H1 (cell line): Measurements from ENCODE around the gene PHGDH. TPM values are rescaled to one million over a fixed set of nuclear protein-coding genes. Genes with fewer than 3 reads are reported as not detected.
A peak's percentile ranks its signal among the peaks of the same experiment; 100 is the strongest.

Experiments
- CTCF ChIA-PET: fragments of 300-600 bp; sonication (Branson Sonifier 250); formaldehyde crosslinking; loops from one replicate; lab custom pipeline; 2021; ENCODE audit not compliant: partially characterized antibody; lab: Charles Lee
- POLR2A ChIA-PET: fragments of 300-600 bp; sonication (Branson Sonifier 250); formaldehyde crosslinking; loops from one replicate; lab custom pipeline; 2021; ENCODE audit warnings: inconsistent platforms; ENCODE audit not compliant: partially characterized antibody; lab: Charles Lee
- DNase-seq, 2 experiments: peaks; one replicate each; pipeline versions ENCODE4 v3.0.0 to v3.0.0-alpha.2; 2010 to 2022; ENCODE audit warnings: low spot score in 2 of 2, low read depth in 1 of 2, mixed read lengths in 1 of 2
- FAIRE-seq: peaks from 2 replicates; lab custom pipeline; 2011; peaks lifted over from hg19 to GRCh38; lab: Jason Lieb, UNC
- H2AFZ ChIP-seq: 2 replicates; pipeline ENCODE4 v1.8.1; 2012; ENCODE audit warnings: low read length, inconsistent platforms
- H2AK5ac ChIP-seq: 2 replicates; pipeline ENCODE4 v1.6.1; 2013; ENCODE audit warnings: low read depth, low read length
- H2BK120ac ChIP-seq: replicated peaks from 2 replicates; pipeline ENCODE3; 2013; ENCODE audit warnings: low read depth, low read length, inconsistent platforms
- H2BK12ac ChIP-seq: 2 replicates; pipeline ENCODE4 v1.6.1; 2013; ENCODE audit warnings: low read depth, low read length
- H2BK15ac ChIP-seq: 2 replicates; pipeline ENCODE4 v1.6.1; 2013; ENCODE audit warnings: low read length
- H2BK20ac ChIP-seq: 2 replicates; pipeline ENCODE4 v1.6.1; 2013; ENCODE audit warnings: low read length
- H2BK5ac ChIP-seq: 2 replicates; pipeline ENCODE4 v1.6.1; 2013; ENCODE audit warnings: low read depth, low read length
- H3K14ac ChIP-seq: 2 replicates; pipeline ENCODE4 v1.6.1; 2013; ENCODE audit warnings: inconsistent platforms; ENCODE audit not compliant: insufficient read length
- H3K18ac ChIP-seq: 2 replicates; pipeline ENCODE4 v1.6.1; 2013; ENCODE audit warnings: low read length; ENCODE audit errors: extremely low read depth
- H3K23ac ChIP-seq: 2 replicates; pipeline ENCODE4 v1.6.1; 2013; ENCODE audit warnings: inconsistent platforms; ENCODE audit not compliant: insufficient read length
- H3K23me2 ChIP-seq: 2 replicates; pipeline ENCODE4 v1.6.1; 2013; ENCODE audit warnings: low read depth, low read length
- H3K27ac ChIP-seq: 2 replicates; pipeline ENCODE4 v1.6.1; 2011; ENCODE audit warnings: low read depth, low read length, inconsistent platforms
- H3K27me3 ChIP-seq, 4 experiments: replicated peaks in 1 of 4; 1 replicate in 1 of 4; 2 replicates in 3 of 4; pipeline versions ENCODE4 v1.6.1 to v1.8.1; 2011 to 2013; ENCODE audit warnings: low read length in 3 of 4, mild to moderate bottlenecking in 3 of 4, inconsistent platforms in 2 of 4, mixed read lengths in 2 of 4, moderate library complexity in 1 of 4; ENCODE audit not compliant: control insufficient read depth in 3 of 4, insufficient read depth in 3 of 4; ENCODE audit errors: extremely low read depth in 1 of 4
- H3K36me3 ChIP-seq, 4 experiments: 2 replicates each; pipeline versions ENCODE4 v1.6.1 to v1.8.1; 2011 to 2013; ENCODE audit warnings: mild to moderate bottlenecking in 4 of 4, low read length in 3 of 4, moderate library complexity in 2 of 4, control low read depth in 1 of 4, inconsistent platforms in 1 of 4; ENCODE audit not compliant: insufficient read depth in 4 of 4, control insufficient read depth in 2 of 4
- H3K4ac ChIP-seq: replicated peaks from 2 replicates; pipeline ENCODE3; 2013; ENCODE audit warnings: low read length, low read depth, mixed read lengths, inconsistent platforms; ENCODE audit not compliant: insufficient read length
- H3K4me1 ChIP-seq, 4 experiments: replicated peaks in 1 of 4; 1 replicate in 1 of 4; 2 replicates in 3 of 4; pipeline versions ENCODE4 v1.6.1 to v1.8.1; 2011 to 2013; ENCODE audit warnings: low read length in 3 of 4, inconsistent platforms in 2 of 4, mixed read lengths in 1 of 4; ENCODE audit not compliant: insufficient read depth in 4 of 4, control insufficient read depth in 3 of 4
- H3K4me2 ChIP-seq, 2 experiments: 2 replicates each; pipeline versions ENCODE4 v1.6.1 to v1.8.1; 2011 to 2013; ENCODE audit warnings: low read depth in 2 of 2, low read length in 2 of 2, control low read depth in 1 of 2, inconsistent platforms in 1 of 2, mild to moderate bottlenecking in 1 of 2; ENCODE audit not compliant: insufficient read depth in 1 of 2
- H3K4me3 ChIP-seq, 4 experiments: fragments of 200-600, 300-600 bp in 1 of 4; sonication (generic), shearing (Covaris generic), sonication (Bioruptor Twin) in 1 of 4; 2 replicates each; pipeline versions ENCODE4 v1.5.1 to v1.8.1; 2011 to 2016; ENCODE audit warnings: low read length in 4 of 4, low read depth in 3 of 4, control low read depth in 2 of 4, inconsistent platforms in 2 of 4, mild to moderate bottlenecking in 2 of 4, mixed read lengths in 1 of 4, moderate library complexity in 1 of 4; ENCODE audit not compliant: insufficient read depth in 2 of 4; ENCODE audit errors: extremely low read depth in 1 of 4
- H3K56ac ChIP-seq: replicated peaks from 2 replicates; pipeline ENCODE3; 2013; ENCODE audit warnings: low read depth, mild to moderate bottlenecking, mixed read lengths, low read length, inconsistent platforms; ENCODE audit not compliant: insufficient read length
- H3K79me1 ChIP-seq: 2 replicates; pipeline ENCODE4 v1.6.1; 2013; ENCODE audit warnings: low read depth, low read length, control low read depth
- H3K79me2 ChIP-seq, 2 experiments: 2 replicates each; pipeline versions ENCODE4 v1.6.1 to v1.8.1; 2012 to 2013; ENCODE audit warnings: low read length in 2 of 2, mild to moderate bottlenecking in 2 of 2, inconsistent platforms in 1 of 2; ENCODE audit not compliant: insufficient read depth in 2 of 2, control insufficient read depth in 1 of 2
- H3K9ac ChIP-seq, 4 experiments: replicated peaks in 1 of 4; 1 replicate in 1 of 4; 2 replicates in 3 of 4; pipeline versions ENCODE4 v1.6.1 to v1.8.1; 2011 to 2013; ENCODE audit warnings: low read depth in 3 of 4, low read length in 3 of 4, control low read depth in 2 of 4, mild to moderate bottlenecking in 2 of 4, moderate library complexity in 2 of 4, inconsistent platforms in 1 of 4; ENCODE audit errors: extremely low read depth in 1 of 4
- H3K9me3 ChIP-seq, 2 experiments: 2 replicates each; pipeline versions ENCODE4 v1.6.1 to v1.8.1; 2012 to 2013; ENCODE audit warnings: mild to moderate bottlenecking in 2 of 2, moderate library complexity in 2 of 2, control low read depth in 1 of 2, inconsistent platforms in 1 of 2, low read depth in 1 of 2, low read length in 1 of 2, mixed read lengths in 1 of 2; ENCODE audit not compliant: insufficient read depth in 2 of 2
- H4K20me1 ChIP-seq, 2 experiments: replicated peaks in 1 of 2; 2 replicates each; pipeline versions ENCODE3 to v1.8.1; 2011 to 2013; ENCODE audit warnings: inconsistent platforms in 2 of 2, low read length in 2 of 2, mild to moderate bottlenecking in 1 of 2; ENCODE audit not compliant: insufficient read depth in 2 of 2, control insufficient read depth in 1 of 2
- H4K5ac ChIP-seq: 2 replicates; pipeline ENCODE4 v1.6.1; 2013; ENCODE audit warnings: low read length, low read depth, mixed read lengths, inconsistent platforms; ENCODE audit not compliant: insufficient read length
- H4K8ac ChIP-seq: 2 replicates; pipeline ENCODE4 v1.8.0; 2013; ENCODE audit warnings: mild to moderate bottlenecking, moderate library complexity, low read length, inconsistent platforms; ENCODE audit not compliant: insufficient read depth; ENCODE audit errors: extremely low read depth
- H4K91ac ChIP-seq: replicated peaks from 2 replicates; pipeline ENCODE3; 2013; ENCODE audit warnings: low read length, mixed read lengths, inconsistent platforms; ENCODE audit not compliant: insufficient read length
- ASH2L ChIP-seq: fragments of 200-600, 300-600 bp; sonication (generic); IDR thresholded peaks from one replicate; pipeline ENCODE4 v1.7.1; 2017; ENCODE audit warnings: low read length
- CBX8 ChIP-seq: fragments of 300-800, 300-1000 bp; sonication (generic); IDR thresholded peaks from 2 replicates; pipeline ENCODE4 v1.7.1; 2016; ENCODE audit warnings: low read depth, low read length, borderline replicate concordance
- CTBP2 ChIP-seq: IDR thresholded peaks from 2 replicates; pipeline ENCODE4 v1.7.0; 2011; ENCODE audit warnings: borderline replicate concordance, mild to moderate bottlenecking, moderate library complexity, mixed read lengths, low read length; ENCODE audit not compliant: insufficient read depth, insufficient read length
- EGR1 ChIP-seq: IDR thresholded peaks from 2 replicates; pipeline ENCODE4 v1.6.1; 2011; ENCODE audit warnings: low read depth, low read length, borderline replicate concordance
- FOSL1 ChIP-seq: IDR thresholded peaks from 2 replicates; pipeline ENCODE4 v1.6.1; 2011; ENCODE audit warnings: mild to moderate bottlenecking, low read depth, low read length, moderate library complexity; ENCODE audit not compliant: insufficient read depth
- HDAC6 ChIP-seq: IDR thresholded peaks from one replicate; pipeline ENCODE4 v1.7.1; 2012; ENCODE audit warnings: low read depth, mild to moderate bottlenecking, inconsistent platforms, low read length, moderate library complexity
- KDM4A ChIP-seq: IDR thresholded peaks from one replicate; pipeline ENCODE4 v1.7.1; 2012; ENCODE audit warnings: low read depth, mild to moderate bottlenecking, moderate library complexity, low read length, inconsistent platforms; ENCODE audit not compliant: severe bottlenecking
- PHF8 ChIP-seq: fragments of 200-600 bp; sonication (generic); conservative IDR thresholded peaks from 2 replicates; pipeline ENCODE4 v1.7.1; 2012; ENCODE audit warnings: low read depth, mild to moderate bottlenecking, inconsistent platforms, low read length, moderate library complexity
- POLR2A ChIP-seq, 2 experiments: IDR thresholded peaks; 1 replicate in 1 of 2; 2 replicates in 1 of 2; pipeline ENCODE4 v1.6.1; 2011; ENCODE audit warnings: low read depth in 2 of 2, low read length in 2 of 2, mild to moderate bottlenecking in 2 of 2; ENCODE audit errors: control extremely low read depth in 1 of 2
- RNF2 ChIP-seq: fragments of 200-900, 300-1000 bp; sonication (generic); IDR thresholded peaks from 2 replicates; pipeline ENCODE4 v1.7.1; 2016; ENCODE audit warnings: borderline replicate concordance, low read depth, mild to moderate bottlenecking, antibody characterized with exemption, low read length; ENCODE audit not compliant: poor library complexity, severe bottlenecking; ENCODE audit errors: missing control alignments
- RXRA ChIP-seq: IDR thresholded peaks from 2 replicates; pipeline ENCODE4 v1.6.1; 2011; ENCODE audit warnings: low read depth, mild to moderate bottlenecking, low read length, moderate library complexity; ENCODE audit not compliant: insufficient read depth
- SP1 ChIP-seq: IDR thresholded peaks from 2 replicates; pipeline ENCODE4 v1.6.1; 2011; ENCODE audit warnings: low read depth, low read length
- ZNF274 ChIP-seq: IDR thresholded peaks from 2 replicates; pipeline ENCODE4 v1.7.0; 2012; ENCODE audit warnings: low read length, borderline replicate concordance; ENCODE audit errors: extremely low read depth
- polyA plus RNA-seq, 7 experiments: library from polyadenylated mRNA; depleted of rRNA in 3 of 7; stranded (reverse) in 5 of 7; unstranded in 2 of 7; fragments of >200 nt in 5 of 7; fragments of 200-250 nt in 2 of 7; gene quantifications; 1 replicate in 5 of 7; 2 replicates in 1 of 7; 4 replicates in 1 of 7; pipeline versions ENCODE4 v1.2.1 to v1.2.3, GENCODE V29; 2011 to 2013; ENCODE audit warnings: missing spikeins in 2 of 7, mixed read lengths in 2 of 7
- total RNA-seq: library from RNA; stranded (reverse); fragmentation: NEBNext Ultra II Directional; extraction: Animal tissue kit (Norgen Biotek cat#: 25700); gene quantifications from 2 replicates; pipeline ENCODE4 v1.2.1, GENCODE V29; 2021
- TF ChIP-seq, protein P1 (sequence below): IDR thresholded peaks from 2 replicates; pipeline ENCODE4 v1.6.1; 2012; ENCODE audit warnings: inconsistent platforms

PHGDH gene
- total and polyA plus RNA-seq, 2 of the 8 experiments (the other 6 are each of a cell fraction or from before 2014, with no cell fraction given): 358 to 687 TPM

DNA sequence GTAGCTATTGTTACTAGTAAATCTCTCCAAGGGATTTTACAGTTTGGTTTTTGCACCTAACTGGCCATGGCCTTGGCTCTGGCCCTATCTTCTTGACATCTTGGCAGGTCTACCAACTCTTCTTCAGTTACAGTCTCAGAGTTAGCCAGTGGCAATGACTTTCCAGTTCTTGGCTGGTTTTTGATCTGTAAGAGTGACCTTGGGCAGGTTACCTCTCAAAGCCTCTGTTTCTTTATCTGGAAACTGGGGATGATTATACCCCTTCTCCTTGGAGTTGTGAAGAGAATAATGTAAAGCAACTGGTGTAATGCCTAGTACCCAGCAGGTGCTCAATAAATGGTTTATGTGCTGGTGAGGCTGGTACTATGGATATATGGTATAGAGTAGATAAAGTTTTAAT is 6.7 kb downstream of the PHGDH start:
- H3K4me2 ChIP-seq: peak overlapping the region in 1 of 2 experiments; percentile 4; a peak in 1 of 4 replicates
- CTCF ChIA-PET: interaction anchor here (0.9 kb wide), 2 partner anchors 12 to 23 kb away, joined by 4 to 5 read pairs; no protein-coding TSS in a partner anchor

More for the DNA sequence above, 6.7 kb downstream of the PHGDH start:
- Histone ChIP-seq H3K14ac (no peak overlapping the region), H3K79me2 (peaks cover 71 to 100% of the 10 kb centered on the region in 2 experiments), H4K91ac (no peak overlapping the region), H3K9ac (no peak overlapping the region), H3K4me3 (no peak overlapping the region), H2BK15ac (no peak overlapping the region), H3K18ac (no peak overlapping the region), H2BK20ac (no peak overlapping the region), H3K23me2 (peaks cover 7% of the 10 kb centered on the region), H3K27me3 (no peaks in the 10 kb centered on the region), H3K56ac (no peak overlapping the region), H2BK12ac (no peak overlapping the region), H3K36me3 (peaks cover 11 to 66% (median 31%) of the 10 kb centered on the region in 4 experiments), H2AK5ac (no peak overlapping the region), H4K20me1 (peaks cover 56 to 60% of the 10 kb centered on the region in 2 experiments), H3K79me1 (peaks cover 41% of the 10 kb centered on the region), H3K27ac (no peak overlapping the region), H4K5ac (no peak overlapping the region), H2BK120ac (no peak overlapping the region), H4K8ac (no peak overlapping the region), H3K4ac (no peak overlapping the region), H3K23ac (no peak overlapping the region), H3K9me3 (no peaks in the 10 kb centered on the region), H2AFZ (no peak overlapping the region), H2BK5ac (no peak overlapping the region), H3K4me1 (peaks cover 15 to 27% (median 20%) of the 10 kb centered on the region in 4 experiments)
- TF ChIP-seq CTBP2: no peak
- no peak for TF ChIP-seq FOSL1
- no peak for TF ChIP-seq EGR1
- TF ChIP-seq ASH2L: no peak
- TF ChIP-seq, protein P1, sequence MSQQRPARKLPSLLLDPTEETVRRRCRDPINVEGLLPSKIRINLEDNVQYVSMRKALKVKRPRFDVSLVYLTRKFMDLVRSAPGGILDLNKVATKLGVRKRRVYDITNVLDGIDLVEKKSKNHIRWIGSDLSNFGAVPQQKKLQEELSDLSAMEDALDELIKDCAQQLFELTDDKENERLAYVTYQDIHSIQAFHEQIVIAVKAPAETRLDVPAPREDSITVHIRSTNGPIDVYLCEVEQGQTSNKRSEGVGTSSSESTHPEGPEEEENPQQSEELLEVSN: no peak
- TF ChIP-seq POLR2A (IDR thresholded peaks at IDR 0.05; ENCODE audit: control extremely low read depth in 1 of 2, low read depth in 2 of 2, low read length in 2 of 2): no peak
- no peak for TF ChIP-seq ZNF274
- no peak for TF ChIP-seq HDAC6
- no peak for TF ChIP-seq SP1
- no peak for TF ChIP-seq CBX8
- TF ChIP-seq KDM4A: no peak
- no peak for TF ChIP-seq RNF2
- no peak for TF ChIP-seq PHF8
- no peak for TF ChIP-seq RXRA
- POLR2A ChIA-PET: interaction anchor here (0.7 to 8.9 kb wide), 6 partner anchors 10 to 107 kb away, joined by 3 to 425 read pairs (median 3); no protein-coding TSS in a partner anchor
- DNase-seq (no peak), FAIRE-seq (no peak)
